Left kidney (tissue), 8 donors: ENCODE measurements around the gene YIPF1. TPM values are rescaled to one million over a fixed set of nuclear protein-coding genes. Genes with fewer than 3 reads are reported as not detected.
A peak's percentile ranks its signal among the peaks of the same experiment; 100 is the strongest.

ENCODE experiments used
- DNase-seq: peaks from one replicate; pipeline ENCODE4 v3.0.0-alpha.2; 2013
- long read RNA-seq, 8 donors: transcript quantifications; one replicate each; lab custom pipeline, GENCODE V29; 2026
- polyA plus RNA-seq: library from polyadenylated mRNA; unstranded; fragments of 120-200 nt; gene quantifications from one replicate; pipeline ENCODE4 v1.2.1, GENCODE V29; 2013; ENCODE audit not compliant: insufficient read length

The YIPF1 gene
- 37.7 TPM for polyA plus RNA-seq
- long read RNA-seq, donor 1, partial matches to known transcripts: 23 of 27 reads
- long read RNA-seq, donor 1, other reads (novel, unspliced or antisense): 0 of 27 reads
- long read RNA-seq, donor 2, partial matches to known transcripts: 0 of 4 reads
- long read RNA-seq, donor 2, other reads (novel, unspliced or antisense): 0 of 4 reads
- long read RNA-seq, donor 3, partial matches to known transcripts: 14 of 15 reads
- long read RNA-seq, donor 3, other reads (novel, unspliced or antisense): 0 of 15 reads
- long read RNA-seq, donor 4, partial matches to known transcripts: 7 of 7 reads
- long read RNA-seq, donor 4, other reads (novel, unspliced or antisense): 0 of 7 reads
- long read RNA-seq, donor 5, partial matches to known transcripts: 30 of 35 reads
- long read RNA-seq, donor 5, other reads (novel, unspliced or antisense): 0 of 35 reads
- long read RNA-seq, donor 6, partial matches to known transcripts: 0 of 1 reads
- long read RNA-seq, donor 6, other reads (novel, unspliced or antisense): 0 of 1 reads
- long read RNA-seq, donor 7, transcript YIPF1-203 (11 exons, 1,602 nt): major isoform, 7 of 27 reads
- long read RNA-seq, donor 7, partial matches to known transcripts: 20 of 27 reads
- long read RNA-seq, donor 7, other reads (novel, unspliced or antisense): 0 of 27 reads
- long read RNA-seq, donor 8, partial matches to known transcripts: 10 of 11 reads
- long read RNA-seq, donor 8, other reads (novel, unspliced or antisense): 0 of 11 reads

- peak; percentile 86 for DNase-seq
Measured at GRCh38 chr1:53889304-53890298, at the start of gene YIPF1. YIPF1 (minus strand) TSS chr1:53889797; CDS start chr1:53888937, 860 bp downstream.

- no peak for DNase-seq
Measured at GRCh38 chr1:53938136-53938830, 48.7 kb upstream of the YIPF1 start.

GRCh38 chr1:53936430-53936829, 46.8 kb upstream of the YIPF1 start:
- no peak for DNase-seq

- DNase-seq: no peak
Measured at GRCh38 chr1:53934170-53934765, 44.7 kb upstream of the YIPF1 start.

GRCh38 chr1:53931523-53931922, 41.9 kb upstream of the YIPF1 start:
- DNase-seq: no peak

- no peak for DNase-seq
Measured at GRCh38 chr1:53930932-53931331, 41.3 kb upstream of the YIPF1 start.

- no peak for DNase-seq
Measured at GRCh38 chr1:53929246-53929960, 39.8 kb upstream of the YIPF1 start.

- no peak for DNase-seq
Measured at GRCh38 chr1:53927376-53927881, 37.8 kb upstream of the YIPF1 start.

- no peak for DNase-seq
Measured at GRCh38 chr1:53919675-53920066, 30.1 kb upstream of the YIPF1 start.

- DNase-seq: no peak
Measured at GRCh38 chr1:53918343-53918742, 28.7 kb upstream of the YIPF1 start.

- DNase-seq: no peak
Measured at GRCh38 chr1:53913352-53914033, 23.9 kb upstream of the YIPF1 start.

- no peak for DNase-seq
Measured at GRCh38 chr1:53911442-53911841, 21.8 kb upstream of the YIPF1 start.

- no peak for DNase-seq
Measured at GRCh38 chr1:53909946-53910345, 20.3 kb upstream of the YIPF1 start.

GRCh38 chr1:53906121-53906520, 16.5 kb upstream of the YIPF1 start:
- DNase-seq: no peak

- DNase-seq: no peak
Measured at GRCh38 chr1:53905509-53905908, 15.9 kb upstream of the YIPF1 start.

- no peak for DNase-seq
Measured at GRCh38 chr1:53902235-53903138, 12.9 kb upstream of the YIPF1 start.

- DNase-seq: no peak
Measured at GRCh38 chr1:53899708-53900107, 10.1 kb upstream of the YIPF1 start.

- peak; percentile 69 for DNase-seq
Measured at GRCh38 chr1:53899206-53899628, 9.6 kb upstream of the YIPF1 start.
